Osteoblast (primary cell): ENCODE measurements around the gene QSOX1. TPM values are rescaled to one million over a fixed set of nuclear protein-coding genes. Genes with fewer than 3 reads are reported as not detected.

Experiments used
- DNase-seq: peaks from one replicate; pipeline ENCODE4 v3.0.0; 2011; ENCODE audit warnings: low spot score, mixed read lengths; ENCODE audit not compliant: insufficient read length; ENCODE audit errors: missing footprints
- H2AFZ ChIP-seq: 2 replicates; pipeline ENCODE4 v1.6.0; 2011; ENCODE audit warnings: mild to moderate bottlenecking, low read length
- H3K27ac ChIP-seq: 2 replicates; pipeline ENCODE4 v1.5.1; 2011; ENCODE audit warnings: mild to moderate bottlenecking, low read depth, low read length, moderate library complexity
- H3K27me3 ChIP-seq: 2 replicates; pipeline ENCODE4 v1.6.0; 2012; ENCODE audit warnings: mild to moderate bottlenecking, control low read depth, inconsistent platforms, low read length, moderate library complexity; ENCODE audit not compliant: insufficient read depth
- H3K36me3 ChIP-seq: 2 replicates; pipeline ENCODE4 v1.5.1; 2011; ENCODE audit warnings: mild to moderate bottlenecking, low read length, control low read depth, moderate library complexity; ENCODE audit not compliant: insufficient read depth
- H3K4me1 ChIP-seq: 2 replicates; pipeline ENCODE4 v1.5.1; 2011; ENCODE audit warnings: mild to moderate bottlenecking, low read length, control low read depth, moderate library complexity; ENCODE audit not compliant: insufficient read depth
- H3K4me2 ChIP-seq: 2 replicates; pipeline ENCODE4 v1.6.0; 2011; ENCODE audit warnings: mild to moderate bottlenecking, low read length; ENCODE audit not compliant: insufficient read depth
- H3K4me3 ChIP-seq: fragments of 200-600 bp; sonication (generic); 3 replicates; pipeline ENCODE4 v1.5.1; 2012; ENCODE audit warnings: mild to moderate bottlenecking, low read length, inconsistent platforms; ENCODE audit not compliant: insufficient read depth
- H3K79me2 ChIP-seq: 2 replicates; pipeline ENCODE4 v1.6.0; 2012; ENCODE audit warnings: mild to moderate bottlenecking, low read length, control low read depth, inconsistent platforms; ENCODE audit not compliant: insufficient read depth
- H3K9me3 ChIP-seq: 2 replicates; pipeline ENCODE4 v1.5.1; 2011; ENCODE audit warnings: low read depth, low read length, control low read depth
- H4K20me1 ChIP-seq: 2 replicates; pipeline ENCODE4 v1.6.0; 2012; ENCODE audit warnings: mild to moderate bottlenecking, low read length, control low read depth; ENCODE audit not compliant: insufficient read depth
- total RNA-seq: library from RNA; depleted of rRNA; stranded (reverse); fragments of >200 nt; gene quantifications from 2 replicates; pipeline ENCODE4 v1.2.3, GENCODE V29; 2012
- TF ChIP-seq, protein P1 (sequence below): IDR thresholded peaks from 2 replicates; pipeline ENCODE4 v1.5.1; 2011; ENCODE audit warnings: mild to moderate bottlenecking, low read depth, low read length, moderate library complexity; ENCODE audit errors: extremely low read depth

The QSOX1 gene
- total RNA-seq, 1 donor, result 373 TPM

DNA sequence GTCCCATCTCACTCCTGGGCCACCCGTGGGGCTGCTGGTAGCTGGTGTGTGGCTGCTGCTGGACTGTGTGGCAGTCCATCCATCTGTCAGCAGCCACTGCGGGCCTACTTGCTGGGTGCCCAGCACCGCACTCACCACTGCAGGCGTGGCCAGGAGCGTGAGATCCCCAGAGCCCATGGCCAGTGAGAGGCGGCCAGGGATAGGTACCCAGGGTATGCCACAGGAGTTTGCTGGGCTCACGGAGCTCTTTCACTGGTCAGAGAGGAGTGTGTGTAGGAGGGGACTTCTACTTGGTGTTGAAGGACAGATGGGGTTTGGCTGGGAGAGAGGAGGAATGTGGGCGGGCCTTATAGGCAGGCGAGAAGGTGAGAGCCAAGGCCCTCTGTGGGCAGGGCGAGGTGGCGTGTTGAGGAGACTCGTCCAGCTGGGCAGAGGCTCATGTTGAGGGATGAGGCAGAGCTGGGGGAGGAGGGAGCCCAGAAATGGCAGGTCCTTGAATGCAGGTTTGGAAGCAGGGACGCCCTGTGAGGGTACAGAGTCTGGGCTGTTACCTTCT, 15.0 kb downstream of the QSOX1 start:
- Histone ChIP-seq H3K79me2 (peaks cover 88% of the 10 kb centered on the region), H3K27ac (no peak overlapping the region), H3K9me3 (no peaks in the 10 kb centered on the region), H3K4me3 (no peak overlapping the region), H2AFZ (no peak overlapping the region), H3K4me1 (peaks cover 11% of the 10 kb centered on the region), H3K36me3 (peaks cover 47% of the 10 kb centered on the region), H4K20me1 (peaks cover 75% of the 10 kb centered on the region), H3K4me2 (no peak overlapping the region), H3K27me3 (no peaks in the 10 kb centered on the region)
- DNase-seq, result peak; percentile 64
- TF ChIP-seq, protein P1, sequence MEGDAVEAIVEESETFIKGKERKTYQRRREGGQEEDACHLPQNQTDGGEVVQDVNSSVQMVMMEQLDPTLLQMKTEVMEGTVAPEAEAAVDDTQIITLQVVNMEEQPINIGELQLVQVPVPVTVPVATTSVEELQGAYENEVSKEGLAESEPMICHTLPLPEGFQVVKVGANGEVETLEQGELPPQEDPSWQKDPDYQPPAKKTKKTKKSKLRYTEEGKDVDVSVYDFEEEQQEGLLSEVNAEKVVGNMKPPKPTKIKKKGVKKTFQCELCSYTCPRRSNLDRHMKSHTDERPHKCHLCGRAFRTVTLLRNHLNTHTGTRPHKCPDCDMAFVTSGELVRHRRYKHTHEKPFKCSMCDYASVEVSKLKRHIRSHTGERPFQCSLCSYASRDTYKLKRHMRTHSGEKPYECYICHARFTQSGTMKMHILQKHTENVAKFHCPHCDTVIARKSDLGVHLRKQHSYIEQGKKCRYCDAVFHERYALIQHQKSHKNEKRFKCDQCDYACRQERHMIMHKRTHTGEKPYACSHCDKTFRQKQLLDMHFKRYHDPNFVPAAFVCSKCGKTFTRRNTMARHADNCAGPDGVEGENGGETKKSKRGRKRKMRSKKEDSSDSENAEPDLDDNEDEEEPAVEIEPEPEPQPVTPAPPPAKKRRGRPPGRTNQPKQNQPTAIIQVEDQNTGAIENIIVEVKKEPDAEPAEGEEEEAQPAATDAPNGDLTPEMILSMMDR, result no peak

DNA sequence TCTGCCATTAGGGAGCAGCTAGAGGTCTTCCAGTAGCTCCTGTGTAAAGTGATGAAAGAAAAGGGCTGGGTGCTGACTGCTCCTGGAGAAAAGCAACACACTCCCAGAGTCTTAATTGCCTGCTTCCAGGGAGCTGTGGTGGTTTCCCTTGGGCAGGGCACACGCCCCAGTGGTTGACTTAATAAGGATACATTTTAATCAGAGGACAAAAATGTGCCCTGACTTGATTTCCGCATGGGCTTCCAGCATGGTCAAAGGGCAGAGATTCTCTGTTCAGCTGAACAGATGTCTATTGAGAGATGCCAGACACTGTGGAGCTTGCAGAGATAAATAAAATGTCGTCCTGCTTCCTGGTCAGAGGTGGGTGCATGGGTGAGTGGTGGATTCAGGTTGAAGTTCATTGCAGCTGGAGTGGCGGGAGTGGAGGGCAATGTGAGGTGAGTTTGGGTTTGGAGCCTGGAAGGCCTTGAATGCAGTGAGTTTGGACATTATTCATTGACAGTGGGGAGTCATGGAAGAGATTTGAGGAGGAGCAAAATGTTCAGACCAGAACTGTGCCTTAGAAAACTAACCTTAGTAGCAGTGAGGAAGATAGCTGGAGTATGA, 16.0 kb downstream of the QSOX1 start:
- DNase-seq, result no peak
- Histone ChIP-seq H3K9me3 (no peaks in the 10 kb centered on the region), H3K36me3 (peaks cover 51% of the 10 kb centered on the region), H3K4me1 (peaks cover 11% of the 10 kb centered on the region), H3K4me3 (no peak overlapping the region), H3K79me2 (peaks cover 84% of the 10 kb centered on the region), H3K27me3 (no peaks in the 10 kb centered on the region), H2AFZ (no peak overlapping the region), H3K27ac (no peak overlapping the region), H4K20me1 (peaks cover 67% of the 10 kb centered on the region), H3K4me2 (no peak overlapping the region)
- TF ChIP-seq, protein P1, result no peak

DNA sequence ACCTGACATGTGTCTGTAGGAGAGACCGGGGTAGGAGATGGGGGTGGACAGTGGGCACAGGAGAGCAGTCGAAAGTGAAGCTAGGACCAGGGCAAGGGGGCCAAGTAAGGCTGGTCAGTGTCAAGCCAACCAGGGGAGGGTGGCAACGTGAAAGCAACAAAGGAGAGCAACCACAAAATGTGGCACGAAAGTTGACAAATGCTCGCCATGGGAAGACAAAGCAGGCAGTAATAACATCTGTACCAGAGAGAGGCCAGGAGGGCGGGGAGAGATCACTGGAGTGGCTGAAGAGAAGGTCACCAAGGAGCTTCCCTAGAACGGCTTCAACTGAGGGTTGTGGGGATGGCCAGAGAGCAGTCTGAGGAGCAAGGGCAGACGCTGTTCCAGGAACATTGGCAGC, 17.0 kb downstream of the QSOX1 start:
- Histone ChIP-seq H4K20me1 (peaks cover 61% of the 10 kb centered on the region), H3K27ac (no peak overlapping the region), H3K79me2 (peaks cover 75% of the 10 kb centered on the region), H3K27me3 (no peaks in the 10 kb centered on the region), H3K36me3 (peaks cover 61% of the 10 kb centered on the region), H3K9me3 (no peaks in the 10 kb centered on the region), H3K4me1 (peaks cover 11% of the 10 kb centered on the region), H3K4me2 (no peak overlapping the region), H2AFZ (no peak overlapping the region), H3K4me3 (no peak overlapping the region)
- TF ChIP-seq, protein P1, result no peak
- peak; percentile 55 for DNase-seq

DNA sequence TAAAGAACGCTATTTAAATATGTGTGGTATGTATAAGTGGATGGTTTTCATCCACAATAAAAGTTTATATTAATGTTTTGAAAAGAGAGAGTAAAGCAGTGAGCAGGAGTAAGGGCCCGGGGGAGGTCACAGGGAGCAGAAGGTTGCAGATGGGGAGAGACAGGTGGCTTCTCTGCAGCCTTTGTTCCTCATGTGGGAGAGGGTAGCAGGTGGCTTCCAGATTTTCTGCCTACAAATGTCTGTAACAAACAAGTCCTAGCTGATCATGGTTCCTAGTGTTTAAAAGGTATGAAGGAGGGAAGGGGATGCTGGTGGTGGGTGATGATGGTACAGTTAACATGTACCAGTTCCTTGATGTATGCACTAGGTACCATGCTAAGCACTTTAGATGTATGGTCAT, 18.8 kb downstream of the QSOX1 start:
- Histone ChIP-seq H3K27ac (peak overlapping the region; percentile 52), H3K79me2 (peaks cover 58% of the 10 kb centered on the region), H3K4me1 (peaks cover 11% of the 10 kb centered on the region), H4K20me1 (peaks cover 46% of the 10 kb centered on the region), H3K4me2 (peak overlapping the region; percentile 1), H3K36me3 (peaks cover 51% of the 10 kb centered on the region), H3K9me3 (no peaks in the 10 kb centered on the region), H3K4me3 (no peak overlapping the region), H3K27me3 (no peaks in the 10 kb centered on the region), H2AFZ (no peak overlapping the region)
- TF ChIP-seq, protein P1, result no peak
- peak; percentile 37 for DNase-seq
